ENCODE data around the gene SNIP1. TPM values are rescaled to one million over a fixed set of nuclear protein-coding genes. Genes with fewer than 3 reads are reported as not detected.
A peak's percentile ranks its signal among the peaks of the same experiment; 100 is the strongest.
"Not testable (repeated sequence)": the region's sequence is repeated elsewhere in the genome, so short reads cannot be mapped to it uniquely, and the experiment has no call there.

Gene SNIP1
- total RNA-seq, 6 experiments from 2014 or later = 6.2 to 10.6 (median 8.8) TPM

GRCh38 chr1:37519613-37520012 lies 34.5 kb downstream of the SNIP1 start:
- intact Hi-C loops (cut with DNase I) = no loop called here
- no peaks in the 10 kb centered on the region for H3K36me3 ChIP-seq
- no peaks in the 10 kb centered on the region for H3K27me3 ChIP-seq
- H3K27ac ChIP-seq = peak overlapping the region in 1 of 3 donors; percentile 55
- peak in 1 of 3 donors; percentile 5 for DNase-seq
- ATAC-seq = no peak
- no peak overlapping the region for H3K4me3 ChIP-seq
- H3K4me1 ChIP-seq = peaks cover 0 to 16% (median 3%) of the 10 kb centered on the region in 4 donors
- TF ChIP-seq POLR2A (IDR thresholded peaks at IDR 0.05) = no peak
- no peak for TF ChIP-seq CTCF (IDR thresholded peaks at IDR 0.05)
- no peaks in the 10 kb centered on the region for H3K9me3 ChIP-seq

DNA sequence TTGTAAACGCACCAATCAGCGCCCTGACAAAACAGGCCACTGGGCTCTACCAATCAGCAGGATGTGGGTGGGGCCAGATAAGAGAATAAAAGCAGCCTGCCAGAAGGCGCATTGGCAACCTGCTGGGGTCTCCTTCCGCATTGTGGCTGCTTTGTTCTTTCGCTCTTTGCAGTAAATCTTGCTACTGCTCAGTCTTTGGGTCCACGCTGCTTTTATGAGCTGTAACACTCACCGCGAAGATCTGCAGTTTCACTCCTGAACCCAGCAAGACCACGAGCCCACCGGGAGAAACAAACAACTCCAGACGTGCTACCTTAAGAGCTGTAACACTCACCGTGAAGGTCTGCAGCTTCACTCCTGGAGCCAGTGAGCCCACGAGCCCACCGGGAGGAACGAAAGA lies 35.2 kb downstream of the SNIP1 start:
- H3K27me3 ChIP-seq; intact Hi-C loops (cut with DNase I); ATAC-seq; H3K4me3 ChIP-seq; H3K9me3 ChIP-seq; H3K36me3 ChIP-seq; H3K27ac ChIP-seq: not testable (repeated sequence)
- H3K4me1 ChIP-seq = peaks cover 0 to 16% (median 3%) of the 10 kb centered on the region in 4 donors
- WGBS (ENCODE audit: insufficient coverage, low coverage, low lambda C conversion rate, missing lambda C conversion rate) = 88% methylated on average over 12 of the region's 15 CpGs
- DNase-seq = peak in 1 of 3 donors; percentile 7

DNA sequence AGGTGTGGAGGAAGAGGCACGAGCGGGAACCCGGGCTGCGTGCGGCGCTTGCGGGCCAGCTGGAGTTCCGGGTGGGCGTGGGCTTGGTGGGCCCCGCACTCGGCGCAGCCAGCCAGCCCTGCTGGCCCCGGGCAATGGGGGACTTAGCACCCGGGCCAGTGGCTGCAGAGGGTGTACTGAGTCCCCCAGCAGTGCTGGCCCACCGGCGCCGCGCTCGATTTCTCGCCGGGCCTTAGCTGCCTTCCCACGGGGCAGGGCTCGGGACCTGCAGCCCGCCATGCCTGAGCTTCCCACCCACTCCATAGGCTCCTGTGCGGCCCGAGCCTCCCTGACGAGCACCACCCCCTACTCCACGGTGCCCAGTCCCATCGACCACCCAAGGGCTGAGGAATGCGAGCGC lies 35.9 kb downstream of the SNIP1 start:
- H3K27ac ChIP-seq = peak overlapping the region; percentile 43 to 90 (median 89)
- ATAC-seq; intact Hi-C loops (cut with DNase I): not testable (repeated sequence)

DNA sequence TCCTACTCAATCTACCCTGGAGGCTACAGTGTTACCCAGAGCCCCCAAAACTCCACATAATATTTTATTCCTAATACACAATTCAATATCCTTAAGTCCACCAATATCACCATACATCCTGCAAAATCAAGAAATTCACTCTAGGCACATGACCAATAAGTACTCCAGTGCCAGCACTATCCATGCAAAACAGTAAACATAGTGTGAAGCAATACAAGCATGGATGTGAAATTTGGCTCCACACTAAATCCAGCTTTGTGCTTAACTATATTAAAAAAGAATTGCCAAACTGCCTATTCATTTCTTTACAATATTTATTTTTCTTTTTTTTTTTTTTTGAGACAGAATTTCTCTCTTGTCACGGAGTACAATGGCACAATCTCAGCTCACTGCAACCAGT lies 36.5 kb downstream of the SNIP1 start:
- H3K4me3 ChIP-seq = no peak overlapping the region
- peaks cover 0 to 3% (median 1%) of the 10 kb centered on the region in 4 donors for H3K36me3 ChIP-seq
- 25% methylated on average over 1 of the region's 1 CpG for WGBS (ENCODE audit: insufficient coverage, low coverage, low lambda C conversion rate, missing lambda C conversion rate)
- peak overlapping the region; percentile 43 to 90 (median 89) for H3K27ac ChIP-seq
- H3K9me3 ChIP-seq = no peaks in the 10 kb centered on the region
- DNase-seq (peak in 1 of 3 donors; percentile 40), ATAC-seq (peak in 2 of 4 donors; percentile 4 to 8)
- TF ChIP-seq POLR2A (IDR thresholded peaks at IDR 0.05) = no peak
- no peak for TF ChIP-seq CTCF (IDR thresholded peaks at IDR 0.05)
- intact Hi-C loops (cut with DNase I) = no loop called here
- H3K27me3 ChIP-seq = no peaks in the 10 kb centered on the region
- peaks cover 0 to 24% (median 6%) of the 10 kb centered on the region in 4 donors for H3K4me1 ChIP-seq

More for the DNA sequence above, 35.9 kb downstream of the SNIP1 start:
- no CpG with 5 or more reads among the region's 31 CpGs for WGBS (ENCODE audit: insufficient coverage, low coverage, low lambda C conversion rate, missing lambda C conversion rate)
- not testable (repeated sequence) for H3K27me3 ChIP-seq, H3K4me3 ChIP-seq, H3K36me3 ChIP-seq, H3K9me3 ChIP-seq
- H3K4me1 ChIP-seq = peaks cover 0 to 23% (median 5%) of the 10 kb centered on the region in 4 donors
- DNase-seq = peak in 1 of 3 donors; percentile 24

- Histone ChIP-seq H3K9me3 (no peaks in the 10 kb centered on the region), H3K4me1 (peaks cover 0 to 24% (median 6%) of the 10 kb centered on the region in 4 donors), H3K36me3 (peaks cover 0 to 22% (median 7%) of the 10 kb centered on the region in 4 donors), H3K4me3 (peak overlapping the region; percentile 83 to 90 (median 89)), H3K27ac (peak overlapping the region; percentile 94 to 98 (median 95)), H3K27me3 (no peaks in the 10 kb centered on the region)
- 66% methylated on average over 18 of the region's 18 CpGs for WGBS (ENCODE audit: insufficient coverage, low coverage, low lambda C conversion rate, missing lambda C conversion rate)
- DNase-seq = peak in 1 of 3 donors; percentile 6
- ATAC-seq = no peak
- intact Hi-C loops (cut with DNase I) = no loop called here
- TF ChIP-seq POLR2A (IDR thresholded peaks at IDR 0.05) (no peak), CTCF (IDR thresholded peaks at IDR 0.05) (no peak)
Measured at GRCh38 chr1:37515185-37516034, 38.7 kb downstream of the SNIP1 start.
